GM12865 (cell line): ENCODE measurements around the gene BTBD7.
A peak's percentile ranks its signal among the peaks of the same experiment; 100 is the strongest.

Experiments
- DNase-seq: peaks from one replicate; pipeline ENCODE4 v3.0.0; 2010; ENCODE audit warnings: low read depth
- H3K4me3 ChIP-seq: 2 replicates; pipeline ENCODE4 v1.5.1; 2011; ENCODE audit warnings: mild to moderate bottlenecking, low read depth, low read length, control low read depth
- CTCF ChIP-seq: IDR thresholded peaks from 2 replicates; pipeline ENCODE4 v1.5.1; 2011; ENCODE audit warnings: low read length, control low read depth, low read depth, inconsistent platforms; ENCODE audit not compliant: insufficient read depth; ENCODE audit errors: missing control alignments

The BTBD7 gene

DNA sequence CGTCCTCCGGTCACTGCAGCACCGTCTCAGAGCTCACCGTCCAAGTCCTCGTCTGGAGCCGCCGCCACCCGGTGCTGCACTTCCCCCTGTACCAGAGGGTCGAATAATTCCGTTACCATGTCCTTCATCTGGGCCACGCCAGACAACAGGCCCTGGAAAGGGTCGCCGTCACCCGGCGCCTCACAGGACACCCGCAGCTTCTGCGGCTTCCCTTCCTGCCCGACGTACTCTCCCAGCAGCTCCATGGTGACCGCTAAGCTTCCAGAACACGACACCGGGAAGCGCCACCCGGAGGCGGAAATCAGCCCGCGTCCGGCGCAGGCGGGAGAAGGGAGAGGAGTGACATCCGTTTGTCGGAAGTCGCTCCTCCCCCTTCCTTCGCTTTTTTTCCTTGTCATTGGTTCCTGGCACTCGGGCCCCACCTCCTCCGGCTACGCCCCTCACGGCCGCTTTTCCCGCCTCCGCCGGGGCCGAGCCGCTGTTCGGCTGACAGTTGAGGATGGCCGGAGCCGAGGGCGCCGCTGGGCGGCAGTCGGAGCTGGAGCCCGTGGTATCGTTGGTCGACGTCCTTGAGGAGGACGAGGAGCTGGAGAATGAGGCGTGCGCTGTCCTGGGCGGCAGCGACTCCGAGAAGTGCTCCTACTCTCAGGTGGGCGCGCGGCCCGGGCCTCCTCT lies 125.9 kb downstream of the BTBD7 start, which contains the start of the genes GON7 and UBR7:
Gene GON7, minus strand, starts transcription at position 273 of the 675 bp plus-strand sequence. Its CDS starts 28 bp downstream, at position 245.
Gene UBR7, plus strand, starts transcription at position 464 of the 675 bp plus-strand sequence. Its CDS starts 36 bp downstream, at position 500.
- DNase-seq: peak; percentile 96
- peak within 1 kb of the TSS; percentile 85 for H3K4me3 ChIP-seq
- no peak for TF ChIP-seq CTCF

- no peak overlapping the region for H3K4me3 ChIP-seq
- no peak for DNase-seq
- TF ChIP-seq CTCF: no peak
Observed at GRCh38 chr14:93201155-93201704, 131.6 kb downstream of the BTBD7 start.

- no peak overlapping the region for H3K4me3 ChIP-seq
- DNase-seq: no peak
- no peak for TF ChIP-seq CTCF
Observed at GRCh38 chr14:93200553-93200952, 132.3 kb downstream of the BTBD7 start.

- TF ChIP-seq CTCF: no peak
- no peak for DNase-seq
- no peak overlapping the region for H3K4me3 ChIP-seq
Observed at GRCh38 chr14:93199031-93199430, 133.8 kb downstream of the BTBD7 start.

GRCh38 chr14:93195316-93195999 lies 137.4 kb downstream of the BTBD7 start:
- no peak for TF ChIP-seq CTCF
- no peak overlapping the region for H3K4me3 ChIP-seq
- DNase-seq: no peak
